Effector memory CD4-positive, alpha-beta T cell (primary cell): Measurements from ENCODE around the gene GAK.

Experiments
- DNase-seq, 3 donors: peaks; one replicate each; pipeline ENCODE4 v3.0.0-alpha.2; 2020
- H3K27ac ChIP-seq: 2 replicates; pipeline ENCODE4 v1.7.0; 2013; ENCODE audit warnings: mild to moderate bottlenecking, low read length, moderate library complexity; ENCODE audit not compliant: insufficient read depth, poor library complexity, severe bottlenecking
- H3K27me3 ChIP-seq: replicated peaks from 2 replicates; pipeline ENCODE4 v1.7.0; 2013; ENCODE audit warnings: mild to moderate bottlenecking, low read length; ENCODE audit not compliant: insufficient read depth, control insufficient read depth, poor library complexity, severe bottlenecking
- H3K36me3 ChIP-seq: 2 replicates; pipeline ENCODE4 v1.7.0; 2013; ENCODE audit warnings: mild to moderate bottlenecking, low read length, moderate library complexity; ENCODE audit not compliant: control insufficient read depth, insufficient read depth
- H3K4me1 ChIP-seq: 2 replicates; pipeline ENCODE4 v1.7.0; 2013; ENCODE audit warnings: low read length, mild to moderate bottlenecking; ENCODE audit not compliant: control insufficient read depth, insufficient read depth, poor library complexity, severe bottlenecking
- H3K4me3 ChIP-seq: 2 replicates; pipeline ENCODE4 v1.7.0; 2013; ENCODE audit warnings: low read length, low read depth, mild to moderate bottlenecking; ENCODE audit not compliant: insufficient read depth, poor library complexity, severe bottlenecking
- H3K9me3 ChIP-seq: 2 replicates; pipeline ENCODE4 v1.7.0; 2013; ENCODE audit warnings: mild to moderate bottlenecking, low read length, moderate library complexity; ENCODE audit not compliant: control insufficient read depth

GAK gene

DNA sequence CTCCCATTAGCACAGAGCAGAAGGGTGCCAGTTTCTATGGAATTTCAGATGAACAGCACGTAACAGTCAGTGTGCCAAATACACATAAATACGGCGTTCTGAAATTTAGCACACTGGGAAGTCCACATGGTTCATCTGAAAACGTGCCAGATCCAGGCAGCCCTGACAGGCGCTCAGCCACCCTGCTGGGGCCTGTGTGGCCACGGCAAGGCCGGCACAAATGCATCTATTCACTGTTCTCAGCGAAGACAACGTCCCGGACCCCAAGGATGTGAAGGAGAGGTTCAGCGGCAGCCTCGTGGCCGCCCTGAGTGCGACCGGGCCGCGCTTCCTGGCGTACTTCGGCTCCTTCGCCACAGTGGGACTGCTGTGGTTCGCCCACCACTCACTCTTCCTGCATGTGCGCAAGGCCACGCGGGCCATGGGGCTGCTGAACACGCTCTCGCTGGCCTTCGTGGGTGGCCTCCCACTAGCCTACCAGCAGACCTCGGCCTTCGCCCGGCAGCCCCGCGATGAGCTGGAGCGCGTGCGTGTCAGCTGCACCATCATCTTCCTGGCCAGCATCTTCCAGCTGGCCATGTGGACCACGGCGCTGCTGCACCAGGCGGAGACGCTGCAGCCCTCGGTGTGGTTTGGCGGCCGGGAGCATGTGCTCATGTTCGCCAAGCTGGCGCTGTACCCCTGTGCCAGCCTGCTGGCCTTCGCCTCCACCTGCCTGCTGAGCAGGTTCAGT lies 25.6 kb upstream of the GAK start:
- H3K36me3 ChIP-seq, result no peaks in the 10 kb centered on the region
- H3K27me3 ChIP-seq, result no peaks in the 10 kb centered on the region
- no peak for DNase-seq
- H3K27ac ChIP-seq, result no peak overlapping the region
- no peaks in the 10 kb centered on the region for H3K4me1 ChIP-seq
- H3K4me3 ChIP-seq, result no peak overlapping the region
- no peaks in the 10 kb centered on the region for H3K9me3 ChIP-seq

DNA sequence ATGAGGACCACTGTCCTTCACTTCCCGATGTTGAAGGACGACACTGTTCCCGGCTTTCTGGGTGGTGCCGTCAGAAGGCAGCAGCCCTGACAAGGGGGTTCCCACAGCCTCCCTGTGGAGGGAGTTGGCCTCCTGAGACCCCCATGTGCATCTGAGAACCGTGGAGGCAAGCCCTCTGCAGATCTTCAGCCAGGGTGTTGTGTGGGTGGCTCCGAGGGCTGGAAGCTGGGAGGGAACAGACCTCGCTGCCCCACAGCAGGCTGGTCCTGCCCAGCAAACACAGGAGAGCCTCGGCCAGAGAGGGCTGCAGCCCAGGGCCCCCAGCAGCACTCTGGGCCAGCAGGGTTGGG lies 25.1 kb upstream of the GAK start:
- Histone ChIP-seq H3K4me1 (no peaks in the 10 kb centered on the region), H3K27me3 (no peaks in the 10 kb centered on the region), H3K9me3 (no peaks in the 10 kb centered on the region), H3K4me3 (no peak overlapping the region), H3K36me3 (no peaks in the 10 kb centered on the region), H3K27ac (no peak overlapping the region)
- DNase-seq, result no peak

DNA sequence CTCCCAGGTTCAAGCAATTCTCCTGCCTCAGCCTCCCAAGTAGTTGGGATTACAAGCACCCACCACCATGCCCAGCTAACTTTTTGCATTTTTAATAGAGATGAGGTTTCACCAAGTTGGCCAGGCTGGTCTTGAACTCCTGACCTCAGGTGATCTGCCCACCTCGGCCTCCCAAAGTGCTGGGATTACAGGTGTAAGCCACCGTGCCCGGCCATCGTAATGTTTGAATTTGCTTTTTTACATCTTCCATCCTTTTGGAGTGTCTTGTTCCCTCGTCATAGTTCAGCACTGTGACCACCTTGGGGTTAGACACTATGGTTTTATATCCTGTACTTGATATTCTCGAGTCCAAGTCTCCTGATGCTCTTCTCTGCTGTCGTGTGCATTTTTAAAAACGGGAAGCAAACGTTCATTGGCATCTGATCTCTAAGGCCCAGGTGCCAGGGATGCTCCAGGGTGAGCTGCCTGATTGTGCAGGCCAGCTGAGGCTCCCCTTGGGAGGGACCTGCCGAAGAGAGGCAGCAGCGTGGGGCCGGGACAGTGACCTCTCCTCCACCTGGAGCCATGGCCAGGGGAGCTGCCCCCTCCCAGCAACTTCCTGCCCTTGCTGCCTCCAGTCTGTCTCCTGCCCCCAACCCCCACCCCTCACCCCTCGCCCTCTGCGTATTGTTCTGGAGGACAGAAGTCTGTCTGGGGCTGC lies 24.6 kb upstream of the GAK start:
- Histone ChIP-seq H3K4me1 (no peaks in the 10 kb centered on the region), H3K9me3 (no peaks in the 10 kb centered on the region), H3K27me3 (no peaks in the 10 kb centered on the region), H3K27ac (no peak overlapping the region), H3K36me3 (no peaks in the 10 kb centered on the region), H3K4me3 (no peak overlapping the region)
- no peak for DNase-seq

DNA sequence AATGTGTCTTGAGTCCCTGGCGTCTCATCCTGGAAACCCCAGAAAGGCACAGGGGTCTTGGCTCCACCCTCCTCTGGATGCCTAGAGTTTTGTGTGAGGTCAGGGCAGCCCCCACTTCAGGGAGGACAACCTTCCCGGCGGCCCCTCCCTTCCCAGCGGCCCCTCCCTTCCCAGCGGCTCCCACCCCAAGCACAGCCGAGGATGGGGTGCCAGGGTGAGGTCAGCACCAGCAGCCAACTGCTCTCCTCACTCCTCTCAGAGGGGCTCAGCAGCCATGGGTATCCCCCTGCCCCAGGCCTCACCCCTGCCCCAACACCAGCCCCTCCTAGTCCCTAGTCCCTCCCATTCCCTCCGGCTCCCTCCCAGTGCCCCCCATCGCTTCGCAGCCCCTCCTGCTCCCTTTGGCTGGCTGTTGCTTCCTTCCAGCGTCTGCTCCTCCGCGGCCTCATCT lies 23.8 kb upstream of the GAK start:
- H3K27me3 ChIP-seq, result no peaks in the 10 kb centered on the region
- DNase-seq, result no peak
- no peaks in the 10 kb centered on the region for H3K36me3 ChIP-seq

DNA sequence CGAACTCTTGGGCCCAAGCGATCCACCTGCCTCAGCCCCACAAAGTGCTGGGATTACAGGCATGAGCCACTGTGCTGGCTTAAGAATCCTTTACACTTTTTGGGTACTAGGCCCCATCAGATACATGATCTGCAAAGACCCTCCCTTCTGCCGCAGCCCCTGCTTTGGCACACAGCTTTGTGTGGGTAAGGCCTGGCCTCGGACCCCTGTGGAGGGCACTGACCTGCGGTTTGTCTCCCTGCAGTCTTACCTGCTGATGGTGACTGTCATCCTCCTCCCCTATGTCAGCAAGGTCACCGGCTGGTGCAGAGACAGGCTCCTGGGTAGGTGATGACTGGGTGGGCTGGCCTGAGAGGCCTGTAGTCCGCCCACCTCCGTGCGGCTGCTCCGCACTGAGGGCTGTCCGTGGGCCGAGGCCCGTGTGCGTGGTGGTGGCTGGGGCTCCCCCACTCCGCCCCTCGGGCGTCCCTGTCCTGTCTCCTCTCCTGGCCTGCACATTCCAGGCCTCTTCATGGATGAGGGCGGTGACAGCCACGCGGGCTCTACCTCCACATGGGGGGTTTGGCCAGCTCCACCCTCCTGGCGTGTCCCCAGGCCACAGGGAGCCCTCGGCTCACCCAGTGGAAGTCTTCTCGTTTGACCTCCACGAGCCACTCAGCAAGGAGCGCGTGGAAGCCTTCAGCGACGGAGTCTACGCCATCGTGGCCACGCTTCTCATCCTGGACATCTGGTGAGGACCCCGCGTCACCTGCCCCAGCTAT lies 23.2 kb upstream of the GAK start:
- Histone ChIP-seq H3K4me1 (no peaks in the 10 kb centered on the region), H3K9me3 (no peaks in the 10 kb centered on the region), H3K27ac (no peak overlapping the region), H3K27me3 (no peaks in the 10 kb centered on the region), H3K4me3 (no peak overlapping the region), H3K36me3 (no peaks in the 10 kb centered on the region)
- no peak for DNase-seq

More for the DNA sequence above, 23.8 kb upstream of the GAK start:
- Histone ChIP-seq H3K4me1 (no peaks in the 10 kb centered on the region), H3K9me3 (no peaks in the 10 kb centered on the region), H3K4me3 (no peak overlapping the region), H3K27ac (no peak overlapping the region)

DNA sequence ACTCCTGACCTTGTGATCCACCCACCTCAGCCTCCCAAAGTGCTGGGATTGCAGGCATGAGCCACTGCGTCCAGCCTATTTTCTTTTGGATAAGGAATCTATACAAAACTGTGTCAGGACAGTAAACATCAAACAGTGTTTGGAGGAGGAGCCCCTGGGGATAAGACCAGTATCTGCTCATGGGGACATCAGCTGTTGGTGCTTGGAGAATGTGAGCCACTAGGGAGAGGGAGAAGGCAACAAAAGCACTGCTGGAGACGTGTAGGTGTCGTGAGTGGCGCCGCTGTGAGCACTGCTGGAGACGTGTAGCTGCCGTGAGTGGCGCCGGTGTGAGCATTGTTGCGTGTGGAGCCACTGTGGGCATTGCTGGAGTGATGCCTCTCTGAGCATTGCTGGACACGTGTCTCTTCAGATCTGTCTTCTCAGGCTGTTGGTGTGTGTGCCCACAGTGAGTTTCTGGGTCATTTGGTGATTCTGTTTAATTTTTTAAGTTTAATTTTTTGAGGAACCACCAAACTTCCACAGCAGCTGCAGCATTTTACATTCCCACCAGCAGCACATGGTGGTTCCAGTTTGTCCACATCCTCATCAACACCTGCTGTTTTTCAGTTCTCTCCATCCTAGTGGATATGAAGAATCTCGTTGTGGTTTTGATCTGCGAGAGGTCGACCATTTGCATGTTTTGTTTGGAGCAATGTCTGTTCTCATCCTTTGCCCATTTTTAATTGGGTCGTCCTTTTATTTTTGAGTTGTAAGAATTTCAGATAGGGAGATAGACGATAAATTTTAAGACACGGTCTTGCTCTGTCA lies 22.3 kb upstream of the GAK start:
- no peak for DNase-seq
- Histone ChIP-seq H3K27ac (no peak overlapping the region), H3K36me3 (no peaks in the 10 kb centered on the region), H3K4me1 (no peaks in the 10 kb centered on the region), H3K9me3 (no peaks in the 10 kb centered on the region), H3K4me3 (no peak overlapping the region), H3K27me3 (no peaks in the 10 kb centered on the region)

DNA sequence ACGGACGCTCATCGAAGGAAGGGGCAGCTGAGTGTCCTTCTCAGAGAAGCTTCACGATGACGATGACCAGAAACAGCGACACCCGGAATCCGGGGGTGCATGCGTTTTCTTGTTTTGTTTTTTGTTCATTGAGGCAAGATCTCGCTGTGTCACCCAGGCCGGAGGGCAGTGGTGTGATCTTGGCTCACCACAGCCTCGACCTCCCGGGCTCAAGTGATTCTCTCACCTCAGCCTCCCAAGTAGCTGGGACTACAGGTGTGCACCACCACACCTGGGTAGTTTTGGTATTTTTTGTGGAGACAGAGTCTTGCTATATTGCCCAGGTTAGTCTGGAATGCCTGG lies 21.4 kb upstream of the GAK start:
- Histone ChIP-seq H3K27ac (no peak overlapping the region), H3K27me3 (no peaks in the 10 kb centered on the region), H3K36me3 (no peaks in the 10 kb centered on the region), H3K4me1 (no peaks in the 10 kb centered on the region), H3K4me3 (no peak overlapping the region), H3K9me3 (no peaks in the 10 kb centered on the region)
- DNase-seq, result no peak

DNA sequence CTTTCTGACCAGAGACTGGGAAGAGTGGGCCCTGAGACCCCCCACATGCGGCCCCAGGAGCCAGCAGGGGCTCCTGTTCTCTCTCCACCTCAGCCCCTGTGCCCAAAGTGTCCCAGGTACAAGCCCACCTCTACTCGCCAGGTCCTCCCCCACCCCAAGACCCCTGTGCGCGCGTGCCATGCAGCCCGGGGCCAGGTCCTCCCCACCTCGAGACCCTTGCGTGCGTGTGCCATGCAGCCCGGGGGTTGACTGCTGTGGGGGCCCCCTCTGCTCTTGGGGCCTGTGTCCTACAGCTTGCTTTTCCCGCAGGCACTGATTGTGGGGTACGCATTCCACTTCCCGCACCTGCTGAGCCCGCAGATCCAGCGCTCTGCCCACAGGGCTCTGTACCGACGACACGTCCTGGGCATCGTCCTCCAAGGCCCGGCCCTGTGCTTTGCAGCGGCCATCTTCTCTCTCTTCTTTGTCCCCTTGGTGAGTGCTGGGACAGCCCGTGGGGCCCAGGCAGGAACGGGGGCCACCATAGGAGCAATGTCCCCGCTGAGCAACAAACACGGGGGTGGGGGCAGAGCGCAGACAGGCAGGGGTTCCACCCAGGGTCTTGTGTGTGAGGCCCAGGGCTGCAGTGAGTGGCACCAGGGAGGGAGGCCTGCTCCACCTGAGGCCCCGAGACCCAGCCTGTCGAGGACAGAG lies 20.9 kb upstream of the GAK start:
- Histone ChIP-seq H3K4me3 (no peak overlapping the region), H3K27ac (no peak overlapping the region), H3K9me3 (no peaks in the 10 kb centered on the region), H3K4me1 (no peaks in the 10 kb centered on the region), H3K36me3 (no peaks in the 10 kb centered on the region), H3K27me3 (no peaks in the 10 kb centered on the region)
- no peak for DNase-seq

DNA sequence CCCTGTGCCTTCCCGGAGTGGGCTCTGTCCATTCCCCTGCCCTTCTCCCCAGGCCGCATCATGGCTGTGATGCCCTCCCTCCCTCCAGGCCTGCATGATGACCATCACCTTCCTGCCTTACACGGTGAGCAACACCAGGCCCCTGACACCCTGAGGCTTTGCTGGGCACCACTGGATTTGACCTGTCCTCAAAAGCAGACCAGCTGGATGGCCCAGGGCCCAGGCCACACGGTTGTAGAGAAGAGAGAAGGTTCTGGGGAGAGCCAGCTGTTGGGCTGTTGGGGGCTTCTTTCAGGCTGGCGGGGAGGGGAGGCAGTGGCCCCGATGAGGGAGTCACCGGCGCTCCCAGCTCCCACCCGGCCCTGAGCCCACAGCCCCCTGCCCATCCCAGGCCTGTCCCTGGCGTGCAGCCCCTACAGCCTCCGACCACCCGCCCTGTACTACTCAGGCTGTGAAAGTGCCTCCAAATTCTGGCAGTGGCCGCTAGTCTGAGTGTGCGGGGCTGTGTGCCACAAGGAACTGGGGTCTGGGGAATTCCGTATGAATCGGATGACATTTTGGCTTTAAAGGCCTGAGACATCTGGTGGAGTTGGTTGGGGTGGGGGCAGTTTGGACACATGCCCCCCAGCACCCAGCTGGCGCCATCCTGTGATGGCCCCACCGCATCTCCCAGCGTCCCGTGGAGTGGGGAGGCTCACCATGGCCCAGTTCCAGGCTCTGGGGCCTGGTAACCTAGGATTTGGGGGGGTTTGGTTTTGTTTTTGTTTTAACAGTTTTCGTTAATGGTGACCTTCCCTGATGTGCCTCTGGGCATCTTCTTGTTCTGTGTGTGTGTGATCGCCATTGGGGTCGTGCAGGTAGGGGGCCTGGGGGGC lies 19.7 kb upstream of the GAK start:
- no peak for DNase-seq
- H3K27ac ChIP-seq, result no peak overlapping the region
- no peaks in the 10 kb centered on the region for H3K9me3 ChIP-seq
- no peak overlapping the region for H3K4me3 ChIP-seq
- H3K4me1 ChIP-seq, result no peaks in the 10 kb centered on the region
- no peaks in the 10 kb centered on the region for H3K36me3 ChIP-seq
- no peaks in the 10 kb centered on the region for H3K27me3 ChIP-seq
